HG02981 (cell line): ENCODE data around the gene PFDN6.

Experiments
- ATAC-seq: cut with Tn5 transposase; IDR thresholded peaks from one replicate; pipeline ENCODE4 v1.9.1; 2021; ENCODE audit warnings: mild to moderate bottlenecking, moderate library complexity; ENCODE audit not compliant: unreplicated experiment

Gene PFDN6

DNA sequence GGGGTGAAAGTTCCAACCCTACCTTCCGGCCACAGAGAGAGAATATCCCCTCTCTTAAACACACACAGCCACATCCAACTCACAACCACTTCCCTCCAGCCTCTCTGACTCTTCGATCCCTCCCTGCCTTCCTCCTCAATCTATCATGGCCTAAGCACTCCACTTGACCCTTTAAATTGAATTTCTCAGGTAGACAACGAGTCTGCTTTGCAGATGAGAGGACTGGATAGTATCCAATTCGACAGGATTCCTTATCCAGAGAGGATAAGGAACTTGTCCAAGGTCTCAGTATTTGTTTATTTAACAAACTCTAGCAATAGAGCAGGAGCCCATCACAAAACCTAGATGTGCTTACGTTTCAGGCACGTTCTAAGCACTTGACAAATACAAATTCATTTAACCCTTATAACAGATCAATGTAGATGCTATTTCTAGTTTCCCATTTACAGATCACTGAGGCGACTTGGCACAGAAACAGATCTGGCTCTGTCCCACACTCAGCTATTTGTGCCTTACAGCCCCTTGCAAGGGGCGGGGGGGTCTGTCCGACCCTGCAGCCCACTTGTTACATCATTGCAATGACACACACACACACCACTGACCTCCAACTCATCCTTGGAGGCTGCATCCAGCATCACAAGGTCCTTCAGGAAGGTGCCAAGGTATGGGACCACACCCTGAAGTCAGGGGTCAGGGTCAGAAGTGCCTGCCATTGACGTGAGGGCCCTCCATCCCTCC, 4.9 kb downstream of the PFDN6 start:
- ATAC-seq: no peak

DNA sequence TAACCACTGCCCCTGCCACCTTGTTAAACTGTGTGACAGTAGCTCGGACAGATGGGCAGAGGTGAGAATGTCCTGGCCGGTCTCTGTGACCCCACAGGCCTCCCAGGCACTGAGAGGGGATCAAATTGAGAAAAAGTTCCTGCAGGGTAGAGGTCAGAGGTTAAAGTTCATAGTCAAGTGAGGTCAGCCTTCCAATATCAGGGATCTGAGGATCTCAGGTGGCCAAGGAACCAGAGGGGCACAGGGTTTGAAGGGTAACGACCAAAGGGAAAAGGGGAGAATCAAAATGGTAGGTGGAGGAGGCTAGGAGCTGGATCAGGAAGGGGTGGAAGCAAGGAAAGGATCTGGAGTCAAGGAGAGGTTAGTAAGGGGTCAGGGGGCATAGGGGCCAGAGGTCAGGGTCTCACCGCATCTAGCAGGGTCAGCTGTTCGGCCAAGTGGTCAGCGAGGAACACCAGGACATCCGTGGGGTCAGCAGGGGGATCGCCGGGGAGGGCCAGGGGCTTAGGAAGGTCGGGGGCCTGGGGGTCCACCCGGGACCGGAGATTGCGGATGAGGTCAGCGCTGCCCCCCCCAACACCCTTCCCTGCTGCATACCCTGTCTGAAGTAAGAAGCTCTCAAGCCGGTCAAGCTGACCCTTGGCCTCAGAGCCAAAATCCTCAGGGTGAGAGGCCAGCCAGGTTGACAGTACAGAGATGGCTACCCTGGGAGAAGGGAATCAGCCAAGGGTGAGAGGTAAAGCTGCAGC, 6.4 kb downstream of the PFDN6 start:
- ATAC-seq: no peak

DNA sequence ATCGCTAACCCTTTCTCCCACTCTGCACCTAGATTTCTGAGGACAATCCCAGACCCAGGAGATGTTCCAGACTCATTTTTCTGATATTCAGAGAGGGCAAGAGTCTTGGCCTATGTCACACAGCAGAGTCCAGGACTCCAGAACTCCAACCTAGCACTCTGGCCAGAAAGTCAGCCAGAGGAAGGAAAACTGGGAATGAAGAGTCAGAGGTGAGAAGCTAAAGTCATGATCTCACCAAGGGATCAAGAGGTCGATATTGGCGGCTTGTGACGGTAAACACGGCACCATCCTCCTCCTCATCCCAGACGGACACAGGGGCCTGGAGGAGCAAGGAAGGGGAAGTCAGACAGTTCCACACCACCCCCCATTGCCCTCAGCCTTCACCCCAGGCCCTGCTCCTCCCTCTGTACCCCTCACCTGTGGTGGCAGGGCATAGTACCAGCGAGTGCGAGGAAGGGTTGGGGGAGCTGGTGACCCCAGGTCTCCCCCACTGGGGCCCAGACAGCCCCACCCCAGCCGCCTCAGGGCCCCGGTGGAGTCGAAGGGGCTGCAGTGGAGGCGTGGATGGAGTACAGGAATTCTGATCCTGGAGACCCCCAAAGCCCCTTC, 7.5 kb downstream of the PFDN6 start:
- no peak for ATAC-seq

DNA sequence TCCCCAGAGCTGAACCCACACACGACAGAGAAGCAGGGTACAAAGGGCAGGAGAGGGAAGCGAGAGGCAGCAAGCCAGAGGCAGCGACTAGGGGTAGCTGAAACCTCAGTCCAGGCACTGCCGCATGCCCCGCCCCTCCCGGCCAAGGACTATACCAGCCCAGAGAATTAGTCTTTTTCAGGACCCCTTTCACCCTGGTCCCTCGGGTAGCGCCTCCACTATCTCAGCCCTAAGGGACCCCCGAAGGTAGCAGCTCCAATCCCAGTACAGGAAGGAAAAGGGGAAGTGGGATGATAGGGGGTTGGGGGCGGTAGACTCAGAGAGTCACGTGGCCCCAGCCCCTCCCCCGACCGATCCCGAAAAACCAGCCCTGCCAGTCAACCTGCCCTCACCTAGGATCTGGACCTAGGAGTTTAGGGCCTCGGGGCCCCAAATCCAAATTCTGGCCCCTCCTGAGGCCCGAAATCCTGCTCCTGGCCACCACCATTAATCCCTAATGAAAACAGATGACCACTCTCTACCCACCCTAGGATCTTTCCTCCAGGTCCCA, 8.1 kb downstream of the PFDN6 start:
- no peak for ATAC-seq

DNA sequence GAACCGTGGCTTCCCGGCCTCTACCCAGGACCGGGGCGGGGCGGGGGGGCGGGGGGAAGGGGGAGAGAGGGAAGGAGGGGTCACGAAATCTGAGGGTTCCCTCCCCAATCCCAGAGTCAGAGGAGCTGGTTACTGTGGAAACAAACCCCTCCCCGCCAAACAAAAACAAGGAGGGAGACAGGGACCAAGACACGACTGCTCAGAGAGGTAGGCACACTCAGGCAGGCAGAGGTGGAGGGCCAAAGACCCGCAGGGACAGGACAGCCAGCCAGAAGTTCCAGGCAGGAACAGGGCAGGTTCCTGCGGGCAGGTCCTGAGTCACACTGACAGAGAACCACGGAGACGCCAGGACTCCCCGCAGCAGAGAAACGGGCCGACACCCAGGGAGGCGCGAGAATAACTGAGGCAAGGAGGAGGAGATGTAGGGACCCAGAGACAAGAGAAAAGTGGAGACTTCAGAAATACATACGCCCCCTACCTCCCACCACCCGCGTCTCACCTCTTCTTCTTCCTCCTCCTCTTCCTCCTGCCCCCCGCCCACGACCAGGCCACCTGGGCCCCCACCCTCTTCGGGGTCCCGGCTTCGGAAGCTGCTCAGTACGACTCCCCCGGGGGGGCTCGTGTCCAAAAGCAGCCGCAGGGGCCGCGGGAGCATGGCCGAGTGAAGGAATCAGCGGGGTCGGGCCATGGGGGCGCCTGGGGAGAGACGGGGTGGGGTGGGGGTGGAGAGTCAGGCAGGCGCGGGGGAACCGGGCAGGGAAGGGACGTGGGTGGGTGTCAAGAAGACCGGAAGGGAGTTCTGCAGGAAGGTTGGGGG, 8.8 kb downstream of the PFDN6 start:
- no peak for ATAC-seq

DNA sequence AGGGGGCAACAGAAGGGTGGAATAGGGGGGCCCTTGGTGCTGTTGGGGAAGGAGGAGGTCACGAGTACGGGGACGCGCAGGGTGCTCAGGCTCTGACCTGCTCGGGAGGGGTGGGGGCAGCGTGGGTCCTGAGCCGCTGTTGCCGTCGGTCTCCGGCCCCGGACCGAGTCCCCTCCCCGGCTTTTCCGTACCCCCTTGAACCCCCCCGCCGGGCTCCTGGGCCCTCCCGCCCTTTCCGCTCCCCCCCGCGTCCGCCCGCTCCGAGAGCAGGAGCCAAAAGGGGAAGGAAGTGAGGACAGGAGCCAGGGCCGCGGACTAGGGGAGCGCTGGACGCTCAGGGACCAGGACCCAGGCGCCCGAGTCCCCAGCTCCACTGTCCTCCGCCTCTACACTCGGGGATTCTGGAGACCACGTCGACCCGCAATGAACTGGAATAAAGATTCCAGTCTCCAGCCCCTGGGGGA, 9.4 kb downstream of the PFDN6 start, which contains the start of gene RGL2:
RGL2 (minus strand) TSS at position 170 of the 464 bp plus-strand sequence. CDS start 332 bp downstream, outside the sequence.
- peak; percentile 25 for ATAC-seq

DNA sequence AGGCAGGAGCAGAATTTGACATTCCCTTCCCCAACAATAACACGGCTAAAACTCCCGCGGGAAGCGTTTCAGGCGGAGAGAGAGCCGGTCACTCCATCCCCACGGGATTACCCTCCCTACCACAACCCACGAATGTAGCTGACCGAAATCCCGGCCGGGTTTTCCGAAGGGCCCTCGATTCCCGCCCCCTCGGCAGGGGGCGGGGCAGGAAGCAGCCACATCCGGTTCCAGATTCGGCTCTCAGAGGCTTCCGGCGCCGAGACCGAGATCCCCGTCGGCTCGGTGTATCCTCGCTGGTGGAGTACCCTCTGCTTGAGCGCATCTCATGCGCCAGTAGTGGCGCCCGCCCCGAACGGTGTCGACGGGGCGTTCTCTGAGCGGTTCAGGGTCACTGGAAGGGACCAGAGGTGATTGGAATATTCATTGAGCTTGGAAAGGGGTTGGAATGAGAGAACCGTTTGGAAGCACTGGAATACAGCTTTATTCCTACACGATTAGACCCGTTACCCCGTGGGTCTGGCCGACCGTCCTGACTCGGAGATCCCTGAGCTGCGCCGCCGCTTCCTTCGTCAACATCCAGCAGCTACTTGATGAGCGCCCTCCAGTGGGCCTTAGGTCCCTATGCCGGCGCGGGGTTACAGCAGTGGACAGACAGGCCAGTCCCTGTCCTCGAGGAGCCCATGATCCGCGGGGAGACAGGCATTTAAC, 10.0 kb downstream of the PFDN6 start:
- ATAC-seq: peak; percentile 55

DNA sequence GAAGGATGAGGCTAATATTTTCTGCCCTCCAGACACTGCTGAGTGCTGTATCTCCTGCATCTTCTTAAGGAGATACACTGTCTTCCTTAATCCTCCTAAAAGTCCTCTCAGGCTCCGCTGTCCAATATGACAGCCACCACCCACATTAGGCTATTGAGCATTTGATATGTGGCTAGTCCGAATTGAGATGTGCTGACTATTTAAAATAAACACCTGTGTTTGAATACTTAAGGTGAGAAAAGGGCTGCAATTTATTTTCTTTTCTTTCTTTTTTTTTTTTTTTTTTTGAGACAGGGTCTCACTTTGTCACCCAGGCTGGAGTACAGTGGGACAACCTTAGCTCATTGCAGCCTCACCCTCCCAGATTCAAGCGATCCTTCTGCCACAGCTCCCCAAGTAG, 12.5 kb downstream of the PFDN6 start:
- ATAC-seq: no peak

DNA sequence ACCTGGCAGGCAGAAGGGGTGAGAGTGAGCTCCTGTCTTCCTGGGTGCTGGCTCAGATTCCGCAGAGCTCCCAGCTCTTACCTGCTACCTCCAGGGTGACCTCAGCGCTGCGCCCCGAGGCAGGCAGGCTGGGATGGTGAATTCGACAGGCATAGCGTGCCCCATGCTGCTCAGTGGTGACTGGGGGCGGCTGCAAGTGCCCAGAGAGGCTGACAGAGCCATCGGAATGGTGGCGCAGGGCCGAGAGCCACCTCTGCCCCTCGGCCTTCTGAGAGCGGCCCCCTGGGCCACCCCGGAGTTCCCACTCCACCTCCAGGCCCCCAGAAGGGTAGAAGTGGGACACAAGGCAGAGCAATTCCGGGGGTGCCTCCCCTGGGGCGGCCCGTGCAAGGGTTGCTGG, 14.8 kb downstream of the PFDN6 start:
- ATAC-seq: no peak

DNA sequence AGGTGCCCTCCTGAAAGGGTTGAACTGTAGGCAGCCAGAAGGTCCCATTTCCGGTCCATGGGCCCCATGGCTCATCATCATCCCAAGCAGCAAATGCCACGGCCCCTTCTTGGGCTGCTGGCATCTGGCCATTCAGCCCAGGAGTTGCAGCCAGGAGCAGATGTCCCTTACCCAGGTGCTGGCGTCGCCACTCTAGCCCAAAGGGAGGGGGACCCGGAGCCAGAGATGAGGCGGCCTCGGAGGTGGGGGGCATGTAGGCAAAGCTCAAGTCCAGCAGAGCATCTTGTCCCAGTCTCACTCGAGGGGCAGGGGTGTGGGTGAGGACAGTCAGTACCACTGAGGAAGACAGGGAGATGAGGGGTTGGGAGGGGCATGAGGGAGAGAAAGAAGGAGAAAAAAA, 15.7 kb downstream of the PFDN6 start:
- ATAC-seq: no peak

DNA sequence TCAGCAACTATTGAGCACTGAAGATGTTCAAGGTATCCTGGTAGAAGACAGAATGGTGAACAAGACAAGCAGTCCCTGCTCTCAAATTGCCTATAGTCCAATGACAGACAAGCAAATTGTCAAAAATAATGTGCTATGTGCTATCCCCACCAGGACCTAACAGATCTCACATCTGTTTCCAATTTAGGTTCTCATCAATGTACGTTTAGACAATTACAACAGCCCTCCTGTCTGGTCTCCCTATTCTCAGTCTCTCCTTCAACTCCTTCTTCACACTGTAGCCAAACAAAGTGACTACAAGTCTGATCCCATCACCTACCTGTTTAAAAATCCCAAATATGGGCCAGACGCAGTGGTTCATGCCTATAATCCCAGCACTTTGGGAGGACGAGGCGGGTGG, 17.0 kb downstream of the PFDN6 start:
- ATAC-seq: no peak

DNA sequence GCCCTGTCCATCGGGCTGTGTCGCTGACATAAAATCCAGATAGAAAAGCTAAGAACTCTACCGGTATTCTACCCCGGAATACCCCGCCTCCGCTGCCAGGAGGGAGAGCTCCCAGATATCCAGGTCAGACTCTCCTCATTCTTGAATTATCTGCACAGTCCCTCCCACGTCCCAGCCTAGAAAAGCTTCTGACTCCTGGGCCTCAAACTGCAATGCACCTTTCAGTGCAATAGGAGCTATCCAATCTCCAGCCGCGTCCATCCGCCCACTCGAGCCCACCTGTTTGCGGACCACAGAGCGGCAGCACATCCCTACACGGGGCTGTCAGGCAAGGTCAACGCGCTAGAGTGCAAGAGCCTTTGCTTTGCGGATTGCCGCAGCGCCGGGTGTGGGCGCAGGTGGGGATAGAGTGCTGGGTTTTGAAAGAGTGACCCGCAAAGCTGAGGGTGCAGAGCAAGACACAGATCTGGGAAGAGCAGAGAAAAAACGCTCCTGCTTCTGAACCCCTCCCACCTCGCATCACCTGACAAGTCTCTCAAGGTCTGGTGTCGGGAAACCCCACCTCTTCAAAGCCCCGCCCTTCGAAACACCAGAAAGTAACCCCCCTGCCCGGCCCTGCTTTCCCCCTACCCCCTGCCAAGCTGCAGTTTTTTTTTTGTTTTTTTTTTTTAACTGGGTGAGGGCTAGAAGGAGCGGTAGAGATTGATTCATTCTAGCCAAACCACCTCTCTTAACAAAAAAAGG, 23.1 kb downstream of the PFDN6 start:
- no peak for ATAC-seq

DNA sequence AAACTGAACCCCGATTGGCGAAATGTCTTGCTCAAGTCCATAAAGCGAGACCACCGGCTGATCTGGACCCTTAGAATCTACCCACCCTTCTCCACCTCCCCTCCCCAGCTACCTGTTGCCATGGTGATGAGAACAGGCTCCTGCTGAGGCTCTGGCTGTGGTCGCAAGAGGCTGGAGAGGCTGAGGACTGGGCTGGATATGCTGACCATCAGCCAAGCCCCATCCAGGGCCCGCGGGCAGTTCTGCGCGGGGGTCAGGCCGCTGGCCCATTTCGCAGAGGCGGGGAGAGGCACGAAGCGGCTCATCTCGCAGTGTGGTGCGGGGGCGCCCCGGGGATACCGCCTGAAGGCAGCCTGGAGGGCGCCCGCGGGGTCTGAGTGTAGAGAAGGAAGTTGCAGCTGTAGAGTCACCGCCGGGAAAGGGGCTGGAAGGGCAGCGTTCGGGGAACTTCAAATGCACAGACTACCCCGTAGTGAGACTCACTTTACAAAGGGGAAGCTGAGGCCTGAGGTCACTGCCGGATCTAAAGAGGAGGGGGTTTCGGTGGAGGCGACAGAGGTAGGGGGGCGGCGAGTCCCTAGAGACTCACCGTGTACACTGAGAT, 23.8 kb downstream of the PFDN6 start:
- peak; percentile 2 for ATAC-seq

DNA sequence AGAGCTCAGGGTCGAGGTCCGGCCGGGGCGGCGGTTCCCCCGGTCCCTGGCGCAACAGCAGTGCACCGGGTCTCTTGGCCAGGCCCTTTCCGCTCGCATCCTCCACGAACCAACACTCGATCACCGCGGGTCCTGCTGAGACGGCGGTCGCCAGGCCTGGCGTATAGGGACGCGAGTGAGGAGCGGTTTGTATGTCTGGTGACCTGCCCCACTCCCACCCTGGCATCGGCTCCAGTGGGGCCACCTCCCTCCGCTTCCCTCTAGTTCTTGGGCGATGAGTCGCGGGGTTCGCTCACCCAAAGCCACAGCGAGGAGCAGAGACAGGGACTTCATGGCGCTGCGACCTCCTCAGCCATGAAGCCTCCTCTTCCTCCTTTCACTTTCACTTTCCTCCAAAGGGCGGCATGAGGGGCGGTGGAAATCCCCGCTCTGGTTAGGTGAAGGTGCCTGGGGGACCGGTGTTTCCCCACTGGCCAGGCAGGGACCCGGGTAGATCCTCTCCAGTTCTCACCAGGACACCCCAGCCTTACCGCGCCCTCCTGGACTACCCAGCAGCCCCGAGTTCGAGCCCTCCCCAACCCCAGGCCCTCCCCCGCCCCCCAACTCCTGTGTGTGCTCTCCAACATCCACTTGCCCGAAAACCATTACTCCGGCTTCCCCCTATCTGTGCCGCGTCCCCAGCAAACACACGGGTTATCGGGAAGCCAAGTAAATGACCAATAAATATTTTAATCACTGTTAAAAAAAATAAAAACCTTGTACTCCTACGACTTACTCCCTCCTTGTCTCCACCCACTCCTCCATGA, 24.5 kb downstream of the PFDN6 start, which contains the start of gene TAPBP:
TAPBP (minus strand) TSS at position 370 of the 806 bp plus-strand sequence; CDS start at position 333, 37 bp downstream.
- peak; percentile 36 for ATAC-seq

DNA sequence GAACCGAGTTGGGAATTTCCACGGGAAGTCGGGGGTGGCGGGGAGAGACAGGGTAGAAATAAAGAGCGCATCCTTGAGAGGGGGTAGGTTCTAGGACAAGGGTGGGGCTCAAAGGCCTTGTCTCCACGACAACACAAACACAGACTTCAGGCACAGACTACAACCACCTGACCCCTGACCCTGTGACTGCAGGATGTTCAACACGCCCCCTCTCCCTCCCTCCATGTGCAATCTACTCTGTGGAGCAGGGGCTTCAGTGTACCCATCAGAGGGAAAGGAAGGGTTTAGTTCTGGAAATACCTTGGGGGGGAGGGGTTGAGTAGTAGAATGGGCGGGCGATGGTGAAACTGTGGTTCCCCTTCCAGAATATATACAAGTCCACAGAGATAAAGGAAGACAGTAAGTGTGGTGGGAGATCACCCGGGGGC, 25.1 kb downstream of the PFDN6 start:
- no peak for ATAC-seq

DNA sequence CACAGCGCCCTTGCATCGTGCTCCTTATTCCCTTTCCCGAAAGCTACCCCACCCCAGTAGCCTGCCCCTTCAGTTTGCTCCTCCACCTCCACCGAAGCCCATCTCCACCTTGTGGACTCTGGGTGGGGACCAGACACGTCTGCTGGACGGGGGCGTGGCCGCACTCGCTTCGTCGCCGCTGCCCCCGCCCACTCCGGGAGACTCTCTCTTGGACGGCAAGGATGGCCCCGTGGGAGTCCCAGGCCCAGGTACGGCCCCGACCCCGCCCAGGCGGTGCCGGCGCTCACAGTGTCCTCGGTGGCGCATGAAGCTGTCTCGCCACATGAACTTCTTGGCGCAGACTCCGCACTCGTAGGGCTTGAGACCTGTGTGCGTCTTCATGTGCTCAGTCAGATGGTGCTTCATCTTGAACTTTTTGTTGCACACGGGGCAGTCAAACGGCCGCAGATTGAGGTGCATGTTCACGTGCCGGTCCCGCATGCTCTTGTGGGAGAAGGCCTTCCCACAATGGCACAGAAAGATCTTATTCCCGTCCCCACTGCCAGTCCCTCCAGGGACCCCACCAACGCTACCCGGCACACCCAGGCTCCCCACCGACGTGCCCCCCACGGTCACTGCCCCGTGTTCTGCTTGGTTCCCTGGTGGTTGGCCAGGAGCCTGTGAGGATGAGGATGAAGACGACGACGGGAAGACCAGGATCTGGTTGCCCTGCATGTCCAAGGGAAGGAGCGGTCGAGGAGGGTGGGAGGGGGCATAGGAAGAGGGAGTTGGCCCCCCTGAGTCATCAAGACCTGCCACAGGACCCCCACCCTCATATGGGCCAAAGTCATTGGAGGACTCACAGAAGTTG, 25.8 kb downstream of the PFDN6 start:
- ATAC-seq: no peak
